Immature natural killer cell (primary cell): Measurements from ENCODE around the gene OSBPL3. TPM values are rescaled to one million over a fixed set of nuclear protein-coding genes. Genes with fewer than 3 reads are reported as not detected.
A peak's percentile ranks its signal among the peaks of the same experiment; 100 is the strongest.

Source experiments
- DNase-seq, 3 donors: peaks; one replicate each; pipeline ENCODE4 v3.0.0; 2022; ENCODE audit warnings: mixed read lengths in 1 of 3
- H3K27ac Mint-ChIP-seq, 6 donors: one replicate each; pipeline ENCODE4 v1.8.0; 2020; ENCODE audit warnings: mixed read lengths in 6 of 6, mild to moderate bottlenecking in 5 of 6, inconsistent platforms in 4 of 6, moderate library complexity in 3 of 6
- H3K27me3 Mint-ChIP-seq, 3 donors: one replicate each; pipeline ENCODE4 v1.8.0; 2020 to 2021; ENCODE audit warnings: low read depth in 3 of 3, mild to moderate bottlenecking in 3 of 3, mixed read lengths in 3 of 3, moderate library complexity in 3 of 3, inconsistent platforms in 1 of 3
- H3K36me3 Mint-ChIP-seq, 3 donors: one replicate each; pipeline ENCODE4 v1.8.0; 2020; ENCODE audit warnings: mixed read lengths in 3 of 3, inconsistent platforms in 2 of 3, mild to moderate bottlenecking in 2 of 3
- H3K4me1 Mint-ChIP-seq, 2 donors: one replicate each; pipeline ENCODE4 v1.8.0; 2020; ENCODE audit warnings: inconsistent platforms in 2 of 2, mild to moderate bottlenecking in 2 of 2, mixed read lengths in 2 of 2, moderate library complexity in 1 of 2
- H3K4me3 Mint-ChIP-seq, 5 donors: one replicate each; pipeline ENCODE4 v1.8.0; 2020; ENCODE audit warnings: mild to moderate bottlenecking in 5 of 5, mixed read lengths in 5 of 5, inconsistent platforms in 3 of 5, moderate library complexity in 3 of 5
- H3K9me3 Mint-ChIP-seq, 6 donors: one replicate each; pipeline ENCODE4 v1.8.0; 2020; ENCODE audit warnings: mild to moderate bottlenecking in 6 of 6, mixed read lengths in 6 of 6, inconsistent platforms in 4 of 6, moderate library complexity in 3 of 6
- polyA plus RNA-seq, 3 donors: library from polyadenylated mRNA; unstranded; fragments of 300-500 nt; fragmentation: Illumina TruSeq; gene quantifications; one replicate each; pipeline ENCODE4 v1.2.3, GENCODE V29; 2021

Gene OSBPL3
- polyA plus RNA-seq, 3 donors from 2014 or later = 6.4 to 20.0 (median 8.5) TPM

DNA sequence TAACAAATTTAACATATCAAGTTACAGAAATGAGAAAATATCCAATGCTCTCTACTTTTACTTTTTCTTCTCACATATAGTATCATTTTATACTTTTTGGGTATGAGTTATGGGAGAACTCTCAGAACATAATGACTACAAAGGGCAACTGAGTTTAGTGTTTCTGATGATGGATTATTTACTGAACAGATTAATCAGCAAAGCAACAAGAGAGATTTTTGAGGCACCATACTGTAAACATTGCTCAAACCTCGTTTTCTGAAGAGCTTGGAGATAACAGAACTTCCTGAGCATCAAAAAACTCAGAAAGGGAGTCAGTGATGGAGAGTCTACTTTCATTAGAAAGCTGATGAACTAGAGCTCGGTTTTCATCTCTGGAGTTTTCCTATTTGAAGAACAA, 137.9 kb downstream of the OSBPL3 start:
- H3K36me3 Mint-ChIP-seq = peaks cover 18 to 27% (median 23%) of the 10 kb centered on the region in 3 donors
- DNase-seq = no peak
- no peaks in the 10 kb centered on the region for H3K27me3 Mint-ChIP-seq
- H3K27ac Mint-ChIP-seq = peak overlapping the region in 4 of 6 donors; percentile 13 to 73 (median 60)
- H3K4me1 Mint-ChIP-seq = peaks cover 12 to 22% of the 10 kb centered on the region in 2 donors
- H3K4me3 Mint-ChIP-seq = no peak overlapping the region
- H3K9me3 Mint-ChIP-seq = no peaks in the 10 kb centered on the region

DNA sequence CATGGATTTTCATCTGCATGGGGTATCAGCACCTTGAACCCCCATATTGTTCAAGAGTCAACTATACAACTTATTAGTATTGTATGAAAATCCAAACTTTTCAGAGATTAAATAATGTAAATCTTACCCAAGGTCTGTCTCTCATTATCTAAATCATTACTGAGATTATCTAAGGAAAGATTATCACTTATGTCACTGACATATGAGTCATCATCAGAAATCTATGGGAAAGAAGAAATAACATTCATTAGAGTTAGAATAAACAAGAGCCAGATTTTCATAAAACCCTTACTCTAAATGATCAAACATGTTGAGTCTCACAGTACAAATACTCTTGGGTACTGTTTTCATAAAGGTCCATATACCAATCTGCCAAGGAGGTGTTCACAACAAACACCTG, 139.4 kb downstream of the OSBPL3 start:
- no peak overlapping the region for H3K4me3 Mint-ChIP-seq
- H3K27ac Mint-ChIP-seq = peak overlapping the region in 1 of 6 donors; percentile 9
- H3K4me1 Mint-ChIP-seq = peaks cover 18 to 23% of the 10 kb centered on the region in 2 donors
- peaks cover 12 to 24% (median 23%) of the 10 kb centered on the region in 3 donors for H3K36me3 Mint-ChIP-seq
- no peak for DNase-seq
- no peaks in the 10 kb centered on the region for H3K27me3 Mint-ChIP-seq
- no peaks in the 10 kb centered on the region for H3K9me3 Mint-ChIP-seq

DNA sequence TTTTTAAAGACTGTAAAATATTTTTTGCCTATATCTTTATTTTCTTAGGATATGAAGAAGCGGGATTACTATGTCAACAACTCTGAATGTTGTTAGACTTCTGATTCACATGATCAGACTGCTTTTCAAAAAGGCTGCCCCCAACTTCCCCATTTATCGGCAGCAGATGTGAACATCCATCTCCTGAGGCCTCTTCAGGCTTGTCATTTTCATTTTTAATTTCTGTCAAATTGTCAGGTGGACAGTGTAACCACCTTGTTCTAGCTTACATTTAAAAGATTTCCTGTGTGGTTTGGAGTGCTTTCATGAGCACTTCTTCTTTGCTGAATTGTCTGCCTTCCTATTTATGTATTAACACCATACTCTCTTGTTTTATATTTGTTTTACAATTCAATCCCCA, 143.9 kb downstream of the OSBPL3 start:
- Mint-ChIP-seq H3K4me1 (peaks cover 22 to 36% of the 10 kb centered on the region in 2 donors), H3K27me3 (peaks cover 0 to 2% (median 0%) of the 10 kb centered on the region in 3 donors), H3K27ac (peak overlapping the region; percentile 15 to 88 (median 73)), H3K4me3 (peak overlapping the region; percentile 30 to 73 (median 69)), H3K36me3 (peaks cover 24 to 43% (median 34%) of the 10 kb centered on the region in 3 donors), H3K9me3 (no peaks in the 10 kb centered on the region)
- DNase-seq = peak in 1 of 3 donors; percentile 12

DNA sequence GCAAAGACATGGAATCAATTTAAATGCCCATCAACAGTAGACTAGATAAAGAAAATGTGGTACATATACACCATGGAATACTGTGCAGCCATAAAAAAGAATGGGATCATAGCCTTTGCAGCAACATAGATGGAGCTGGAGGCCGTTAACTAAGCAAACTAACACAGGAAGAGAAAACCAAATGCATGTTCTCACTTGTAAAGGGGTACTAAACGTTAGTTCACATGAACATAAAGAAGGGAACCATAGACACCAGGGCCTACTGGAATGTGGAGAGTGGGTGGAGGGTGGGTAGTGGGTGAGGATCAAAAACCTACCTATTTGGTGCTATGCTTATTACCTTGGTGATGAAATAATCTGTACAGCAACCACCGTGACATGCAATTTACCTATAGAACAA, 144.3 kb downstream of the OSBPL3 start:
- peaks cover 0 to 2% (median 0%) of the 10 kb centered on the region in 3 donors for H3K27me3 Mint-ChIP-seq
- H3K4me1 Mint-ChIP-seq = peaks cover 22 to 36% of the 10 kb centered on the region in 2 donors
- no peak for DNase-seq
- peak overlapping the region; percentile 30 to 69 (median 65) for H3K4me3 Mint-ChIP-seq
- H3K27ac Mint-ChIP-seq = peak overlapping the region; percentile 15 to 88 (median 73)
- peaks cover 26 to 46% (median 38%) of the 10 kb centered on the region in 3 donors for H3K36me3 Mint-ChIP-seq
- H3K9me3 Mint-ChIP-seq = no peaks in the 10 kb centered on the region

DNA sequence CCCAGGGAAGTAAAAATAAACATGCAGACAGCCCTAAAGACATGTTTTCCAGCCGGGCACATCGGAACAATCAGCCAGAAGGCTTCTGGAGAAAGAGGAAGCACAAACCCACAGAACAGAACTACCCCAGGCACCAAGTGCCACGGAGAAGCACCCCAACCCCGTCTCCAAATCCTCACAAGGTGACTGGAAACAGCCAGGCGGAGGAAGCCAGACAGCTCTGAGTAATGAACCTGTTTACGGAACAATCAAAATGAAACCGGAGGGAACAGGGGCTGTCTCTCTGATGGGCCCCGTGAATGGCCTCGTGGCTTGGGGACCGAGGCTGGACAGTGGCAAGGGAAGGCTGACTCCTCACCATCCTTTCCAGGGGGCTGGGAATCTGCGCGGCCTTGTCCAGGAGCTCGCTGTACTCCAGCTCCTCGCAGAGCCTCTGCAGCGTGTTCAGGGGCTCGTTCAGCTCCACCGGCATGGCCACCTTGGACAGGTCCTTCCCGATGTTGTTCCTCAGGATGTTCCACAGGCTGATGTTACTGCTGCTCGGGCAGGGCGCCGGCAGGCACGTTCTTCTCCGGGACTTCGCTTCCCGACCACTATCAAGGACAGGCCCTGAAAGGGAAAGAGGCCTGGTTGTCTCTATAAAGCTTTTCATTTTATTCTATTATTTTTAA, 145.7 kb downstream of the OSBPL3 start:
- peak overlapping the region in 2 of 6 donors; percentile 12 to 61 for H3K27ac Mint-ChIP-seq
- no peak overlapping the region for H3K4me3 Mint-ChIP-seq
- H3K4me1 Mint-ChIP-seq = peaks cover 22 to 36% of the 10 kb centered on the region in 2 donors
- peaks cover 0 to 2% (median 0%) of the 10 kb centered on the region in 3 donors for H3K27me3 Mint-ChIP-seq
- peaks cover 28 to 43% (median 35%) of the 10 kb centered on the region in 3 donors for H3K36me3 Mint-ChIP-seq
- H3K9me3 Mint-ChIP-seq = no peaks in the 10 kb centered on the region
- DNase-seq = no peak

DNA sequence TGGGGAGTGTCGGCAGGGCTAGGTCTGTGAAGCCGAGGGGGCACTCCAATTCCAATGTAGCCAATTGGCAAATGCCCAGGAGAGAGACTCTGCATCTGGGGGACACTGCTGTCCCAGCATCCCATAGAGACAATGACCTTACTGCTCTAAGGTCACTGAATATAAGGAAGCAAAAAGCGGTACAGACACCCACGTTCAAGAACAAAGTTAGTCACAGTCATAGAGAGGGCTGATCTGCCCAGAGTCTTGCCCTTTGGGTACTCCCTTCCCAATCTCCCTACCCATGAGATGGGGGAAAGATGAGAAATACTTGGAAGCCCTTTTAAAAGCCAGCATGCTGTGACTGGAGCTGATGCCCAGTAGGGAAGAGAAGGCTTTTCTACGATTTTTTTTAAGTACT, 146.4 kb downstream of the OSBPL3 start:
- Mint-ChIP-seq H3K9me3 (no peaks in the 10 kb centered on the region), H3K36me3 (peaks cover 27 to 41% (median 27%) of the 10 kb centered on the region in 3 donors), H3K4me3 (peak overlapping the region in 1 of 5 donors; percentile 13), H3K27me3 (peaks cover 0 to 2% (median 0%) of the 10 kb centered on the region in 3 donors), H3K4me1 (peaks cover 22 to 36% of the 10 kb centered on the region in 2 donors), H3K27ac (peak overlapping the region; percentile 12 to 65 (median 52))
- DNase-seq = no peak

DNA sequence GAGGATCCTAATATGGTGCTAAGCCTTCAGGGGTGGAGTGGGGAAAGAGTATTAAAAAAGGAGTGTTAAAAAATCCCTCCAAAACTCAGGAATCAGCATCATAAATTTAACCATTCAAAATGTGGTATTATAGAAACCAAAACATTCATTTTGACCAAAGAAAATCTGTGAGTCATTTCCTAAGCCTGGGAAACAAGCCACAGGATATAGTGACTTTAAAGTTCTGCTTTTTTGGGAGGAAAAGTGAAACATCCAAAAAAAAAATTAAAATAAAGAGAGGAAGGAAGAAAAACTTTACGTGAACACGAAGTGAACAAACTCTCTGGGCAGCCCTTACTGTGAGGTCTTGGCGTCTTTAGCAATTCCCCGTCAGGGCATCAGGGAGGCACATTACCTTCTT, 148.7 kb downstream of the OSBPL3 start:
- Mint-ChIP-seq H3K36me3 (peaks cover 25 to 39% (median 26%) of the 10 kb centered on the region in 3 donors), H3K27ac (peak overlapping the region in 2 of 6 donors; percentile 34 to 69)

DNA sequence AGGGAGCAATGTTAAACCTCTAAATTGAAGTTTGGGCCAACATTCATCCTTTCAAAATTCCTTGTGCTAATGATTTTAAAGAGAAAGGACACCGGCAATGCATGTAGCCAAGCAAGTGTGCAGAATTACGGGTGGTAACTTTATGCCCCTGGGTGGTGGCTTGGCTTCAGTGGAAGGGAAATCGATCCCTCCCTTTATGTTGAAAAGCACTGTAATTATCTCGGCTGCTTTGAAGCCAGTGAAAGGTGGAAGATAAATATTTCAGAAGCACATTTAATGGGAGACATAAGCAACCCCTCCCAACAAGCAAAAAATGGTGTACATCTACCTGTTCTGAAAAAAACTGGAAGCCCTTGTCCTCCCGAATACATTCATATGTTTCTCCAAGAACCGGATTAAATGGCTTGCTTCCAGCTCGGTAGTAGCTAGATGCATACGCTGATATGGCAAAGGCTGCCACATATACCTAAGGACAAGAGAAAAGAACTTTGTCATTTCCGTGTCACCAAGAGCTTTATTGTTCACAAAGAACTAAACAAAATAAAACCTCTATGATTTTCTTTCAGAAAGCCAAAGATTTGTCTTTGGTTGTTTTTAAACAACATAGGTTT, 149.4 kb downstream of the OSBPL3 start:
- Mint-ChIP-seq H3K4me3 (no peak overlapping the region), H3K27me3 (peaks cover 0 to 2% (median 0%) of the 10 kb centered on the region in 3 donors), H3K27ac (peak overlapping the region in 1 of 6 donors; percentile 37), H3K4me1 (peaks cover 28 to 32% of the 10 kb centered on the region in 2 donors), H3K9me3 (no peaks in the 10 kb centered on the region), H3K36me3 (peaks cover 25 to 39% (median 26%) of the 10 kb centered on the region in 3 donors)
- DNase-seq = no peak

More for the DNA sequence above, 148.7 kb downstream of the OSBPL3 start:
- Mint-ChIP-seq H3K27me3 (peaks cover 0 to 2% (median 0%) of the 10 kb centered on the region in 3 donors), H3K4me1 (peaks cover 28 to 32% of the 10 kb centered on the region in 2 donors), H3K4me3 (no peak overlapping the region), H3K9me3 (no peaks in the 10 kb centered on the region)
- no peak for DNase-seq

DNA sequence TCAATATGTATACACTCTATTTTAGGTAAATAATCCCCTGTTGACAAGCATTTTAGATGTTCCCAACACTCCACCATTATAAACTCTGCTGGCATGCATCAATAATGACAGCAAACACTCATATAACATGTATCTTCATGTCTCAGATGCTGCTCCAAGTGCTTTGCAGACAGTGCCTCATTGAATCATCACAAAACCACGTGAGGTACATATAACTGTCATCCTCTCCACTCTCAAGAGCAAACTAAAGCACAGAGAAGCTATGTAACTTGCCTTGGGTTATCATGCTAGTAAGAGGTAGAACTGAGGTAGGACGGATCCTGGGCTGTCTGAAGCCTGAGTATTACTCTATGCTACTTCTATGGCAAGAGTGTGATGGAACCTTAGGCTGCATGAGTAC, 150.2 kb downstream of the OSBPL3 start:
- Mint-ChIP-seq H3K9me3 (no peaks in the 10 kb centered on the region), H3K27me3 (peaks cover 0 to 2% (median 0%) of the 10 kb centered on the region in 3 donors), H3K36me3 (peaks cover 27 to 39% (median 29%) of the 10 kb centered on the region in 3 donors), H3K4me1 (peaks cover 31 to 35% of the 10 kb centered on the region in 2 donors), H3K27ac (no peak overlapping the region), H3K4me3 (no peak overlapping the region)
- no peak for DNase-seq

DNA sequence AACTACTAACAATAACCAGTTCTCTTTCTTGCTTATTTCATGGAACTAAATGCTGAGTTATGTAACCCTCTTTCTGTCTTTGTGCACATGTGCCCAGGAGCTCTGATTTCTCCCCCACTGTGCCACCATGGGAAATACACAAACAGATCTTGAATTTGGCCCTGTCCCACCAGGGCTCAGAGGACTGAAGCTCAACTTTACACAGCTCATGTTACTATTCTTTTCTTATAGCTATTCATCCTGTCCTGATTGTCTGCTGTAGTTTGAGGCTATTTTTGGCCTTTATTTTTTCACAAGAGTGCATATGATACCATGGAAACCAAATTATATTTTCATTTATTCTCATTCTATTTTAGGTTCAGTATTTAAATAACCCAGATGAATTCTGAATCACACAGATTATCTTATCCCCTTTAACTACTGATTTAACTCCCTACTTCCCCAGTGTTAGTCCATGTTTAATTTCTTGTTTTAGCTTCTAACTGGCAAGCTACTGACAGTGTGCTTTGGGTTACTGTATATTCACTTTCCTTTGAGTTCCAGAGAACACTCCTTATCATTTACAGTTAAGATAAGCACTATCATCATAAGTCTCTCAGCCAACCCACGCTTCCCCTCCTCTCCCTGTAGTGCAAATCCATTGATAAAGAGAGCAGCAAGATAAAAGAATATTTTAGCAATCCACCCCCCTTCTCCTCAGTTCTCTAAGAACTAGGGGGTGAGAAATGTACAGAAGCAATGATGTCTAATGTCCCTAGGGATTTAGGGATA, 150.9 kb downstream of the OSBPL3 start:
- Mint-ChIP-seq H3K36me3 (peaks cover 30 to 42% (median 31%) of the 10 kb centered on the region in 3 donors), H3K4me3 (no peak overlapping the region), H3K9me3 (no peaks in the 10 kb centered on the region), H3K4me1 (peaks cover 38 to 42% of the 10 kb centered on the region in 2 donors), H3K27ac (peak overlapping the region in 4 of 6 donors; percentile 2 to 42 (median 14)), H3K27me3 (peaks cover 0 to 1% (median 0%) of the 10 kb centered on the region in 3 donors)
- DNase-seq = no peak

DNA sequence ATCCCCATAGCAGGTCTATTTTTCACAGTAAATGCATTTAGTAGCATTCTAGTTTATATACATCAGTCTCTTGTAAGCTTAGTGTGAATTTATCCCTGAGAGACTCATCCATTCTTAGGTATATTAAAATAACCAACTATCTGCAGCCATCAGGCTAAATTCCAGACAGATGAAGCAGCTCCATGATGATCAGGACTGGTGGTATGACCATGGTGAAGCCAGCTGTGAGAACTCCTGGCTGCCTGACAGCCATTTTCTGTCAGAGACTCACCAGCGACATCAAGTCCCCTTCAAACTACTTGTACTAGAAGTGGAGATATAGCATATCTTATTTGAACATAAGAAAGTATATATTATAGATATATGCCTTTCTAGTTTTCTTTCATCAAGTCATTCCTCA, 152.4 kb downstream of the OSBPL3 start:
- Mint-ChIP-seq H3K36me3 (peaks cover 21 to 27% (median 23%) of the 10 kb centered on the region in 3 donors), H3K9me3 (no peaks in the 10 kb centered on the region), H3K4me3 (no peak overlapping the region)

DNA sequence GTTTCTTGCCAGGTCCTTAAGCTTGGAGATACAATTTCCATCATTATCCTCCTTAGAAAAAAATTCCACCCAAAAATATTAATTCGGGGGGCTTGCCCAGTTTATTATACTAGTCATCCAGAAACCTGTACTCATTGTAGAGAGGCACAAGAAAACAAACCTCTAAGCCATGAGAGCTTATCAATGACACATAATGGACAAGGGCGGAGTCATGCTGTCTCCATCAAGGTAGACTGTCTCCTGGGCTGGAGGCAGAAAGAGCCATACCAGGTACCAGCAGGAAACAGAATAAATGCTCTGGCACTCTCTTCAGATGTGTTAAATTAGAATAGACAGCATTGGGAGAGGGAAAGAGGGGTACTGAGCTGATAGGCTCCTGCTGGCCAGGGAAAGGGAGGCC, 153.0 kb downstream of the OSBPL3 start:
- H3K9me3 Mint-ChIP-seq = no peaks in the 10 kb centered on the region
- DNase-seq = no peak
- peak overlapping the region; percentile 58 to 94 (median 86) for H3K27ac Mint-ChIP-seq
- H3K4me1 Mint-ChIP-seq = peaks cover 39% of the 10 kb centered on the region in 2 donors
- peak overlapping the region in 4 of 5 donors; percentile 36 to 72 (median 43) for H3K4me3 Mint-ChIP-seq
- no peaks in the 10 kb centered on the region for H3K27me3 Mint-ChIP-seq
- H3K36me3 Mint-ChIP-seq = peaks cover 19 to 24% (median 20%) of the 10 kb centered on the region in 3 donors

More for the DNA sequence above, 152.4 kb downstream of the OSBPL3 start:
- no peaks in the 10 kb centered on the region for H3K27me3 Mint-ChIP-seq
- DNase-seq = no peak
- H3K4me1 Mint-ChIP-seq = peaks cover 38% of the 10 kb centered on the region in 2 donors
- peak overlapping the region in 3 of 6 donors; percentile 11 to 94 (median 58) for H3K27ac Mint-ChIP-seq

DNA sequence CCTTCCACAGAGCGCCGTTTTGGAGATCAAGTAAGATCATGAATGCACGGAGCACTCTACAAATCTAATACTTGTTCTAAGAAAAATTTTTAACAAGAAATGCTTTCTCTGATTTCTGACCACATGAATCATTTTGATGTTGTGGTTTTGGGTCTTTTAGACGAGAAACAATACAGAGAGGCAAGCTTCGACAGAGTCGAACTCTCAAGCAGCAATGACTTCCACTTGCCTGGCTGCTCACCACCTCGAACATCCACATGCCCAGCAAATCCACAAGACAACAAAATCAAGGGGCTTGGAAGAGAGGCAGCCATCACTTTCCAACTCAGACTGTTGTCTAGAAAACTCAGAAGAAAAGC, 153.3 kb downstream of the OSBPL3 start:
- Mint-ChIP-seq H3K4me3 (peak overlapping the region; percentile 36 to 72 (median 46)), H3K36me3 (peaks cover 19 to 24% (median 20%) of the 10 kb centered on the region in 3 donors), H3K27ac (peak overlapping the region; percentile 58 to 94 (median 86)), H3K9me3 (no peaks in the 10 kb centered on the region), H3K4me1 (peaks cover 43% of the 10 kb centered on the region in 2 donors), H3K27me3 (no peaks in the 10 kb centered on the region)
- DNase-seq = no peak
